SK-N-MC (cell line): ENCODE results near the gene PLD1.

ENCODE experiments used
- EZH2 ChIP-seq: fragments of 200-600 bp; sonication (generic); IDR thresholded peaks from one replicate; pipeline ENCODE4 v1.6.1; 2017; ENCODE audit warnings: antibody characterized with exemption
- FOXP2 ChIP-seq: optimal IDR thresholded peaks from 2 replicates; pipeline ENCODE3; 2011; ENCODE audit warnings: mild to moderate bottlenecking, moderate library complexity; ENCODE audit not compliant: insufficient read depth; ENCODE audit errors: extremely low read length, control extremely low read depth
- POLR2AphosphoS5 ChIP-seq: IDR thresholded peaks from 2 replicates; pipeline ENCODE4 v1.6.1; 2012; ENCODE audit warnings: mild to moderate bottlenecking, low read depth, low read length, borderline replicate concordance

DNA sequence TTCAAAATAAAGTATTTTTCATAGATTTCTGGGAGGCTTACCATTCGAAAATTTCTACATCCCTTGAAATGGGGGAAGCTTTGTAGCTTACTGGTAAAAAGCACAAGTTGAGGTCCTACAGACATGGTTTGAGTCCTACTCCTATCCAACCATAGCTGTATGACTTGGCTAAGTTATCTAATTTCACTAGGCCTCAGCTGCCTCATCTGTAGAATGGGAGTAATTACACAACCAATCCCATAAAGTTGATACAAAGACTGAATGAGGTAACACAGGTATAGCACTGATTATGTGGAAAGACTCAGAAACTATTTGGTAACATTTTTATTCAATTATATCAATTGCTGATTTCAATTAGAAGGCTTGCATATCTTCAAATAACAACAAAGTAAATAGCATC is 157.4 kb downstream of the PLD1 start:
- TF ChIP-seq POLR2AphosphoS5 (no peak), EZH2 (no peak), FOXP2 (no peak)
